ENCODE measurements around the gene PPP6R3. TPM values are rescaled to one million over a fixed set of nuclear protein-coding genes. Genes with fewer than 3 reads are reported as not detected.

The PPP6R3 gene
- total and polyA plus RNA-seq, 2 of the 13 experiments (the other 11 are each of a cell fraction or from before 2014, with no cell fraction given), result 41.2 to 83.4 TPM

- TF ChIP-seq ZSCAN29 (CRISPR knock-in tag; conservative IDR thresholded peaks at IDR 0.05), result no peak
- no peak for TF ChIP-seq TMF1 (CRISPR knock-in tag; IDR thresholded peaks at IDR 0.05; ENCODE audit: low read depth)
- TF ChIP-seq, protein P1, sequence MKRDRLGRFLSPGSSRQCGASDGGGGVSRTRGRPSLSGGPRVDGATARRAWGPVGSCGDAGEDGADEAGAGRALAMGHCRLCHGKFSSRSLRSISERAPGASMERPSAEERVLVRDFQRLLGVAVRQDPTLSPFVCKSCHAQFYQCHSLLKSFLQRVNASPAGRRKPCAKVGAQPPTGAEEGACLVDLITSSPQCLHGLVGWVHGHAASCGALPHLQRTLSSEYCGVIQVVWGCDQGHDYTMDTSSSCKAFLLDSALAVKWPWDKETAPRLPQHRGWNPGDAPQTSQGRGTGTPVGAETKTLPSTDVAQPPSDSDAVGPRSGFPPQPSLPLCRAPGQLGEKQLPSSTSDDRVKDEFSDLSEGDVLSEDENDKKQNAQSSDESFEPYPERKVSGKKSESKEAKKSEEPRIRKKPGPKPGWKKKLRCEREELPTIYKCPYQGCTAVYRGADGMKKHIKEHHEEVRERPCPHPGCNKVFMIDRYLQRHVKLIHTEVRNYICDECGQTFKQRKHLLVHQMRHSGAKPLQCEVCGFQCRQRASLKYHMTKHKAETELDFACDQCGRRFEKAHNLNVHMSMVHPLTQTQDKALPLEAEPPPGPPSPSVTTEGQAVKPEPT (CRISPR knock-in tag; IDR thresholded peaks at IDR 0.05; ENCODE audit: low read depth), result no peak
- TF ChIP-seq, protein P2, sequence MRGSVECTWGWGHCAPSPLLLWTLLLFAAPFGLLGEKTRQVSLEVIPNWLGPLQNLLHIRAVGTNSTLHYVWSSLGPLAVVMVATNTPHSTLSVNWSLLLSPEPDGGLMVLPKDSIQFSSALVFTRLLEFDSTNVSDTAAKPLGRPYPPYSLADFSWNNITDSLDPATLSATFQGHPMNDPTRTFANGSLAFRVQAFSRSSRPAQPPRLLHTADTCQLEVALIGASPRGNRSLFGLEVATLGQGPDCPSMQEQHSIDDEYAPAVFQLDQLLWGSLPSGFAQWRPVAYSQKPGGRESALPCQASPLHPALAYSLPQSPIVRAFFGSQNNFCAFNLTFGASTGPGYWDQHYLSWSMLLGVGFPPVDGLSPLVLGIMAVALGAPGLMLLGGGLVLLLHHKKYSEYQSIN (CRISPR knock-in tag; IDR thresholded peaks at IDR 0.05; ENCODE audit: borderline replicate concordance), result no peak
- TF ChIP-seq ZMYM3 (CRISPR knock-in tag; IDR thresholded peaks at IDR 0.05), result no peak
- TF ChIP-seq SOX6 (IDR thresholded peaks at IDR 0.05), result no peak
- no peak for TF ChIP-seq SOX6 (CRISPR knock-in tag; IDR thresholded peaks at IDR 0.05)
- no peak for TF ChIP-seq NFKB2 (CRISPR knock-in tag; IDR thresholded peaks at IDR 0.05; ENCODE audit: borderline replicate concordance)
- no peak for TF ChIP-seq ZNF619 (CRISPR knock-in tag; IDR thresholded peaks at IDR 0.05)
- no peak for TF ChIP-seq NKX3-1 (CRISPR knock-in tag; IDR thresholded peaks at IDR 0.05)
- TF ChIP-seq NR1H2 (CRISPR knock-in tag; IDR thresholded peaks at IDR 0.05; ENCODE audit: borderline replicate concordance, low read depth), result no peak
- no peak for TF ChIP-seq PHF21A (CRISPR knock-in tag; IDR thresholded peaks at IDR 0.05)
- TF ChIP-seq, protein P3, sequence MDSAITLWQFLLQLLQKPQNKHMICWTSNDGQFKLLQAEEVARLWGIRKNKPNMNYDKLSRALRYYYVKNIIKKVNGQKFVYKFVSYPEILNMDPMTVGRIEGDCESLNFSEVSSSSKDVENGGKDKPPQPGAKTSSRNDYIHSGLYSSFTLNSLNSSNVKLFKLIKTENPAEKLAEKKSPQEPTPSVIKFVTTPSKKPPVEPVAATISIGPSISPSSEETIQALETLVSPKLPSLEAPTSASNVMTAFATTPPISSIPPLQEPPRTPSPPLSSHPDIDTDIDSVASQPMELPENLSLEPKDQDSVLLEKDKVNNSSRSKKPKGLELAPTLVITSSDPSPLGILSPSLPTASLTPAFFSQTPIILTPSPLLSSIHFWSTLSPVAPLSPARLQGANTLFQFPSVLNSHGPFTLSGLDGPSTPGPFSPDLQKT (CRISPR knock-in tag; IDR thresholded peaks at IDR 0.05; ENCODE audit: borderline replicate concordance), result no peak
- no peak for TF ChIP-seq NR2F2 (IDR thresholded peaks at IDR 0.05; ENCODE audit: borderline replicate concordance, low read depth)
- no peak for TF ChIP-seq SRSF1 (optimal IDR thresholded peaks at IDR 0.05; ENCODE audit: low read depth, low read length)
Measured at GRCh38 chr11:68652683-68653156, 192.2 kb downstream of the PPP6R3 start (continued).
